CD4-positive, alpha-beta T cell (primary cell): ENCODE measurements around the gene SH3BGRL3. TPM values are rescaled to one million over a fixed set of nuclear protein-coding genes. Genes with fewer than 3 reads are reported as not detected.
A peak's percentile ranks its signal among the peaks of the same experiment; 100 is the strongest.

Source experiments
- ATAC-seq: fragments of 200-7000 bp; cut with Tn5 transposase; one replicate; pipeline ENCODE4 v1.10.0; 2022; ENCODE audit warnings: mild to moderate bottlenecking; ENCODE audit not compliant: poor library complexity
- CTCF ChIA-PET: fragments of 350-600 bp; sonication (Branson Sonifier 250); formaldehyde crosslinking; loops from one replicate; lab custom pipeline; 2021; ENCODE audit warnings: antibody characterized with exemption, inconsistent platforms; lab: Charles Lee
- POLR2A ChIA-PET: fragments of 350-600 bp; sonication (Branson Sonifier 250); formaldehyde crosslinking; loops from one replicate; lab custom pipeline; 2021; ENCODE audit warnings: antibody characterized with exemption, inconsistent platforms; lab: Charles Lee
- DNase-seq, 14 experiments: peaks; one replicate each; pipeline ENCODE4 v3.0.0-alpha.2; 2013 to 2020; ENCODE audit warnings: mixed read lengths in 2 of 14
- H3K27ac ChIP-seq, 2 donors: one replicate each; pipeline versions ENCODE4 v1.5.1 to v1.7.0; 2013; ENCODE audit warnings: low read length in 2 of 2, low read depth in 1 of 2, mild to moderate bottlenecking in 1 of 2
- H3K27me3 ChIP-seq, 2 experiments: 1 replicate in 1 of 2; 2 replicates in 1 of 2; pipeline versions ENCODE4 v1.6.1 to v1.7.0; 2013; ENCODE audit warnings: low read length in 2 of 2, control low read depth in 1 of 2, mild to moderate bottlenecking in 1 of 2, moderate library complexity in 1 of 2; ENCODE audit not compliant: insufficient read depth in 2 of 2, control insufficient read depth in 1 of 2
- H3K36me3 ChIP-seq: one replicate; pipeline ENCODE4 v1.6.1; 2013; ENCODE audit warnings: low read length, control low read depth; ENCODE audit not compliant: insufficient read depth
- H3K4me1 ChIP-seq: one replicate; pipeline ENCODE4 v1.6.1; 2013; ENCODE audit warnings: low read length, control low read depth; ENCODE audit not compliant: insufficient read depth
- H3K4me3 ChIP-seq: one replicate; pipeline ENCODE4 v1.5.1; 2013; ENCODE audit warnings: mild to moderate bottlenecking, low read length, moderate library complexity
- H3K9me3 ChIP-seq, 2 experiments: 1 replicate in 1 of 2; 2 replicates in 1 of 2; pipeline versions ENCODE4 v1.6.1 to v1.7.0; 2013; ENCODE audit warnings: low read length in 2 of 2, mild to moderate bottlenecking in 2 of 2, control low read depth in 1 of 2, moderate library complexity in 1 of 2; ENCODE audit not compliant: control insufficient read depth in 1 of 2, insufficient read depth in 1 of 2
- H3K27ac Mint-ChIP-seq: one replicate; pipeline ENCODE4 v1.8.0; 2020; ENCODE audit warnings: mixed read lengths
- H3K27me3 Mint-ChIP-seq: one replicate; pipeline ENCODE4 v1.8.0; 2021; ENCODE audit warnings: mixed read lengths
- H3K36me3 Mint-ChIP-seq: one replicate; pipeline ENCODE4 v1.8.0; 2021; ENCODE audit warnings: low read depth, mixed read lengths
- H3K4me1 Mint-ChIP-seq: one replicate; pipeline ENCODE4 v1.8.0; 2021; ENCODE audit warnings: low read depth, mixed read lengths
- H3K4me3 Mint-ChIP-seq: one replicate; pipeline ENCODE4 v1.8.0; 2020; ENCODE audit warnings: mild to moderate bottlenecking, mixed read lengths
- H3K9me3 Mint-ChIP-seq: one replicate; pipeline ENCODE4 v1.8.0; 2020; ENCODE audit warnings: mixed read lengths
- CTCF ChIP-seq: fragments of 200-600 bp; IDR thresholded peaks from one replicate; pipeline ENCODE4 v1.8.0; 2022; ENCODE audit warnings: antibody characterized with exemption, mild to moderate bottlenecking
- intact Hi-C, 2 experiments: fragments of 100-400 bp; cut with DNase I in 1 of 2; cut with micrococcal nuclease in 1 of 2; formaldehyde crosslinking; loops; one replicate each; pipeline versions ENCODE4 v1.15.1 to v1.9.0; 2023 to 2025; cut with DNase I, micrococcal nuclease
- total RNA-seq, 174 experiments: library from RNA in 2 of 174; stranded (reverse) in 2 of 174; gene quantifications; one replicate each; pipeline ENCODE4 v1.2.3 and lab custom pipeline; 2021 to 2026

Gene SH3BGRL3
- total RNA-seq, 2 experiments from 2014 or later, result 178 to 193 TPM

DNA sequence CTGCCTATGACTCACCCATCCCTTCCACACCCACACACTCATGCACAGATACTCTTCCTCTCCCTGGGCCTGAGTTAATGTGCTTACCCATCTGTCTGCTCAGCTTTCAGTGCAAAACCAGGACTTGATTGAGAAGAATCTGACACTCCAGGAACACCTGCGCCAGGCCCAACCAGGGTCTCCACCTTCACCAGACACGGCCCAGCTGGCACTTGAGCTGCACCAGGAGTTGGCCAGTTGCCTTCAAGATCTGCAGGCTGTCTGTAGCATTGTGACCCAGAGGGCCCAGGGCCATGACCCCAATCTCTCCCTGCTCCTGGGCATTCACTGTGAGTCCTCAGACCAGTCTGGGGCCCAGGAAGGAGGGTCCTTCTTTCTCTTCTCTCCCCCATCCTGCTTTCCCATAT, 3.5 kb upstream of the SH3BGRL3 start:
- ChIA-PET POLR2A (interaction anchor here (0.9 to 20.7 kb wide), 10 partner anchors 9 to 106 kb away, joined by 3 to 977 read pairs (median 7); partner anchors contain the start of genes CD52, CEP85 and UBXN11), CTCF (interaction anchor here (0.9 to 5.1 kb wide), 13 partner anchors 11 to 141 kb away, joined by 3 to 158 read pairs (median 7); partner anchors contain the start of genes CD52, CEP85 and ZNF593)
- H3K4me1 ChIP-seq, result peaks cover 57% of the 10 kb centered on the region
- Mint-ChIP-seq H3K4me1 (peaks cover 53% of the 10 kb centered on the region), H3K36me3 (peaks cover 59% of the 10 kb centered on the region), H3K27ac (peak overlapping the region; percentile 95), H3K27me3 (no peaks in the 10 kb centered on the region), H3K9me3 (no peaks in the 10 kb centered on the region), H3K4me3 (peak overlapping the region; percentile 65)
- H3K36me3 ChIP-seq, result peaks cover 22% of the 10 kb centered on the region
- TF ChIP-seq CTCF, result no peak
- H3K9me3 ChIP-seq, result no peaks in the 10 kb centered on the region
- peak overlapping the region; percentile 65 to 84 for H3K27ac ChIP-seq
- no peak overlapping the region for H3K4me3 ChIP-seq
- ATAC-seq (no peak), DNase-seq (peak in 1 of 14 experiments; percentile 58)
- H3K27me3 ChIP-seq, result no peaks in the 10 kb centered on the region
- intact Hi-C loops, result loop anchor here in 1 of 2 experiments (1.0 to 5.0 kb wide), 3 partner anchors 39 to 115 kb away; no protein-coding TSS in a partner anchor

DNA sequence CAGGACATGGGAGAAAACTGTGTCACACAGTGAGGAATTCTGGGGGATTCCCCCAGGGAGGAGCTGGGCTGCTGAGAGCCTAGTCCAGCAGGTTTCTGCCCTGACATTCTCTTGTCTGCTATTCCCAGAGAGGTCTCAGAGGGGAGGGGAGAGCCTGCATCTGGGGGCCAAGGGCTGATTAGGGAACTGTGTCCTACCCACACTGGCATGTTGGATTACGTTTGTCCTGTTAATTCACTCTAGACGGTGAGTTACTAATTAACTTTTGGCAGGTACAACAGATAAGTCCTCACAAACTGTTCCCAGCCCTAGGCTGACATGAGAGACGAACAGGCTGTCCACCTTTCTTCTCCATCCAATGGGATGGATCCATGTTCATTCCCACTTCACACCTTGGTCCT, 2.6 kb upstream of the SH3BGRL3 start:
- no peak for TF ChIP-seq CTCF
- CTCF ChIA-PET, result interaction anchor here (1.4 to 5.1 kb wide), 4 partner anchors 10 to 140 kb away, joined by 7 to 158 read pairs (median 54); partner anchors contain the start of genes CD52 and CEP85
- Mint-ChIP-seq H3K27ac (peak overlapping the region; percentile 95), H3K27me3 (no peaks in the 10 kb centered on the region), H3K4me3 (no peak overlapping the region), H3K9me3 (no peaks in the 10 kb centered on the region), H3K4me1 (peaks cover 60% of the 10 kb centered on the region), H3K36me3 (peaks cover 59% of the 10 kb centered on the region)
- Histone ChIP-seq H3K4me3 (no peak overlapping the region), H3K27me3 (no peaks in the 10 kb centered on the region), H3K27ac (peak overlapping the region; percentile 65 to 84), H3K36me3 (peaks cover 23% of the 10 kb centered on the region), H3K4me1 (peaks cover 66% of the 10 kb centered on the region), H3K9me3 (no peaks in the 10 kb centered on the region)
- no peak for DNase-seq
- POLR2A ChIA-PET, result interaction anchor here (1.2 to 20.7 kb wide), 5 partner anchors 8 to 82 kb away, joined by 4 to 977 read pairs (median 13); partner anchors contain the start of genes CD52 and UBXN11
- intact Hi-C loops, result loop anchor here in 1 of 2 experiments (5.0 kb wide), 1 partner anchor 40 kb away; no protein-coding TSS in a partner anchor
- ATAC-seq, result no peak

DNA sequence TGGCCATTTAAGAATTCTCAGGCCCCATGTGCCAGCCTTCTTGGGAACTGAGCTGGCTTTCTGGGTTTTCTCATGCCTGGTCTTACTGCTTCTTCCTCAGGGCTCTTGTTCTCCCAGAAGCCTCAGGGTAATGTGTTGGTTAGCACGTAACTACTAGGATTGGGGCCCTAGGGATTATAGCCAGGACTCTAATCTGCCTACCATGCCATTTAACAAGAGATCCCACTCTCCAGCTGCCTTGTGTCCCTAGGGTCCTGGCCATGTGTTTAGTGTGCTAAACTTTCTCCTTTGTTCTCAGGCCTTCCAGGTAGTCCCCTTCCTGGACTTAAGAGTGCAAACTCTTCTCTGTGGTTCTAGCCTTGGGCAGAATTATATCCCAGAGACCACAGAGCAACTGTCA, 2.2 kb upstream of the SH3BGRL3 start:
- ChIA-PET CTCF (interaction anchor here (1.4 to 5.1 kb wide), 3 partner anchors 10 to 139 kb away, joined by 7 to 158 read pairs (median 88); partner anchors contain the start of gene CD52), POLR2A (interaction anchor here (3.1 to 20.7 kb wide), 4 partner anchors 7 to 81 kb away, joined by 11 to 977 read pairs (median 19); partner anchors contain the start of genes CD52 and UBXN11)
- no peak for TF ChIP-seq CTCF
- Mint-ChIP-seq H3K27ac (peak overlapping the region; percentile 95), H3K9me3 (no peaks in the 10 kb centered on the region), H3K36me3 (peaks cover 60% of the 10 kb centered on the region), H3K4me1 (peaks cover 64% of the 10 kb centered on the region), H3K4me3 (no peak overlapping the region), H3K27me3 (no peaks in the 10 kb centered on the region)
- Histone ChIP-seq H3K36me3 (peaks cover 27% of the 10 kb centered on the region), H3K4me3 (no peak overlapping the region), H3K9me3 (no peaks in the 10 kb centered on the region), H3K27ac (peak overlapping the region; percentile 84 to 91), H3K4me1 (peaks cover 70% of the 10 kb centered on the region), H3K27me3 (no peaks in the 10 kb centered on the region)
- DNase-seq (peak in 1 of 14 experiments; percentile 7), ATAC-seq (no peak)
- intact Hi-C loops, result loop anchor here in 1 of 2 experiments (5.0 kb wide), 1 partner anchor 40 kb away; no protein-coding TSS in a partner anchor
